T-helper 1 cell (primary cell): ENCODE results near the gene HMHB1.
A peak's percentile ranks its signal among the peaks of the same experiment; 100 is the strongest.

Experiments used
- DNase-seq, 5 donors: peaks; one replicate each; pipeline ENCODE4 v3.0.0-alpha.2; 2012 to 2020
- total RNA-seq, 4 donors: gene quantifications; one replicate each; lab custom pipeline; 2026; lab: John Stamatoyannopoulos, UW

HMHB1 gene
- total RNA-seq, result 0 reads per million in 4 donors

DNA sequence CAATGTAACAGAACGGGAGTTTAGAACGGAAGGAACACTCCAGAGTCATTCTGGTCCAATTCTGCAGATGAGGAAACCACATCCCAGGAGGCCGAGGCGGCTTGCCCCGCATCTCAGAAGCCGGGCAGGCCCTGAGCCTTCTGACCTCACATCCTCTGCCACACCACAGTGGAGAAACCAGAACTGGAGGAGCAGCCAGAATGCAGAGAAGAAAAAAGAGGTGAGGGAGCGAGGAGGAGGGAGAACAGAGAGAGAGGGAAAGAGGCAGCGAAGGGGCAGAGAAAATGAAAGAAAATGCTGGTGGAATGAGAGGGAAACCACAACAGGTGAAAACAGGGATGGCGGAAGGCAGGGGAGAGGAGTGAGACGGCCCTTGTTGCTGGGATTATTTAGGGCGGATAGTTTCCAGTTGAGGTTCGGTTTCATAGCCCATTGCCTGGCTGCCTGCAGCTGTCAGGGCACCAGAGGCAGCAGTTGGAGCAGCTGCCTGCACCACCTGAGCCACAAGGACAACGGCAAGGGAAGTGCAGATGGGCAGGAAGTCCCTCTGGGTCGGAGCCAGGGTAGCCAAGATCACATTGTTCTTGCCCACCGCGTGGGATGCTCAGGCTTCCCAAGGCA is at the start of gene HMHB1:
HMHB1 (plus strand) TSS at position 77 of the 621 bp plus-strand sequence.
- peak in 1 of 5 donors; percentile 53 for DNase-seq

DNA sequence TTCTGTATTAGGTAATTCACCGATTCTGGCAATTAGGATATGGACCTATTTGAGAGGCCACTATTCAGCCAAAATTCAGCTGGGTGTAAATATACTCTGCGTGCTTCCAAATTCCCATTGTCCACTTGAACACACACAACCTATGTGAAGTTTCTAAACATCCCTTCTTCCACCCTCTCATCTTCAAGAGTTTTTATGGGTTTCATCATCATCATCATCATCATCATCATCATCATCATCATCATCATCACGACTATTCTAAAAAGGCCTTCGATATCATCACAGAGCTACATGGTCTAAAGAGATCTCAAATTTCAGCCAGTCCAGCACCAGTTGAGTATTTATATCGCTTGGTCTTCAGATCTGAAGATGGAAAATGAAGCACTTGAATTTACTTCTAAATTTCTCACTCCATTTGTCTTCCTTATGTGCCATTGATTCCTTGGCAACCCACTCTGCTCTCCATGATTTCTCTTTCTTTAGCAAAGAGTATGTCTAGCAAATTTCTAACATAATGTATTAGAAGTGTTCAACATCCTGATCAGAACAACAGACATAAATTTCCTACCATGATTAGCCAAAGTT is 49.2 kb upstream of the HMHB1 start:
- DNase-seq, result no peak

GRCh38 chr5:143767162-143767561 is 44.8 kb upstream of the HMHB1 start:
- no peak for DNase-seq

GRCh38 chr5:143769026-143769786 is 42.8 kb upstream of the HMHB1 start:
- DNase-seq, result no peak

DNA sequence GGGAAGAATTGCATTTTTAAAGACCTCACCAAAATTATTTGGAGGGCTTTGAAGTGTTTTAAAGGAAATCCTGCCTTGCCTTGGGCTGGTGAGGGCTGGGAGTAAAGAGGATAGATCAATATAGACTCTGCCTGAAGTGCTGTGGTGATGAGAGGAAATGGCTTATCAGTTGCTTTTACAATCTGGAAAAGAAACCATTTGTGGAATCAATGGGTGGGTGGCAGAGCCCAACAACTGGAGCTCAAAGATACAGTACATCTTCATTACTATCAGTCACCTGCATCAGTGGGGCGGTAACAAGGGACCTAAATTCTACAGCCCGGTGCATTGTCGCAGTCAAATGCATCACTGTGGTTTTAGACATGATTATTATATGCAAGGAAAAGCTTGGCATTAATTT is 41.5 kb upstream of the HMHB1 start:
- no peak for DNase-seq

DNA sequence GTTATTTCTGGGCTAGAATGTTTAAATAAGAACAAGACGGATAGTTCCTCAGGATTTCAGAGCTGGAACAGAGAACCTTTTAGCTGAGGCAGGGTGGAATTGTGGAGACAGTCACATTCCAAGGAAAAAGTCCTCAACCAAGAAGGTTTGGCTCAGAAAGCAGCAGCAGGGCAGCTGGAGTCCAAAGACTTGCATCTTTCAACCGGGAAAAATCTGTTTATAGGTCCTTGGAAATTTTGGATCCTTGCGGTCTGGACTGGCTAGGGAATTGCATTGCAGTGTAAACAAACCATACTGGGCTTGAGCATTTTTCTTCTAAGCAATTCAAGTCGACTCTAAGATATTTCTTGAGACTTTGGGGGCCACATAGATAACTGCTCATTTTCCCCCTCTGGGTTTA is 40.8 kb upstream of the HMHB1 start:
- DNase-seq, result no peak

DNA sequence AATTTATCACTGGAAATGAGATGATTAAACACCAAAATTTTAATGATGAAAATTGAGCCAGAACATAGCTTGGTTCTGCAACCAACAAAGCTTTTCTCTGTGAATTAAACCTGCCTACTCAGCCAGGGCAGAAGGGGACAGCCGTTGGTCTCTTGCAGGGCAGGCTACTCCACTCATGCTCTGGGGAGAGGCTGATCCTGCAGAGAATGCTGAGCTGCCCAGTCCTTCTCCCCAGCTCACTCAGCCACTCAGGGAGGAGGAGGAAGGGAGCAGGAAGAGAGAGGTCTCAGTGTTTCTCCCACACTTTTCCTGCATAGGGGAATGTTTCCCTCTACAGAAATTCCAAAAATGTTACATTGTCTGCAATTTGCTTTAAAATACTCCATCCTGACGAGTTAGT is 40.4 kb upstream of the HMHB1 start:
- DNase-seq, result no peak

GRCh38 chr5:143772621-143773020 is 39.3 kb upstream of the HMHB1 start:
- no peak for DNase-seq

DNA sequence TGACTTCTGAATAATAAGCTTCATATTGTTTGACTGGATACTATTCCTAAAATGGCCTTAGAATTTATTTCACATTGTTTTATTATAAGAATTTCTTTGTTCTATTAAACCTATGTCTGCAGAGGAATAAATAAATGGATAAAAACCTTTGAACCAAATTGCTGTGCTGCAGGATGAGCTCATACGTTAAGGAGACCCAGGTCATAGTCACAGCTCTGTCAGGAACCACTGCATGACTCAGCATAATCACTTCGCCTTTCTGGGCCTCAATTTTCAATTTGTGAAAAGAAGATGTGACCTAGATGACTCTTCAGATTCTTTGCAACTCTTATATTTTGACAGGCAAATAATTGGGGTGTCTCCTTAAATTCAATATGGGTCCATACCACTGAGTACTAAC is 36.7 kb upstream of the HMHB1 start:
- DNase-seq, result peak in 1 of 5 donors; percentile 59

- no peak for DNase-seq
Measured at GRCh38 chr5:143776951-143777350, 35.0 kb upstream of the HMHB1 start.

DNA sequence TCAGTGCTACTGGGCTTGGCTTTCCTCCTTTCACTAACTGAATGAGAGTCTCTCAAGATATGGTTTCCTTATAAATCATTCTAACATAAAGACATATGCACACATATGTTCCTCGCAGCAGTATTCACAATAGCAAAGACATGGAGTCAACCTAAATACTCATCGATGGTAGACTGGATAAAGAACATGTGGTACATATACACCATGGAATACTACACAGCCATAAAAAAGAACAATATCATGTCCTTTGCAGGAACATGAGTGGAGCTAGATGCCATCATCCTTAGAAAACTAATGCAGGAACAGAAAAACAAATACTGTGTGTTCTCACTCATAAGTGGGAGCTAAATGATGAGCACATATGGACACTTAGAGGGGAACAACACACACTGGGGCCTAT is 32.5 kb upstream of the HMHB1 start:
- no peak for DNase-seq

- DNase-seq, result no peak
Measured at GRCh38 chr5:143781993-143782520, 29.9 kb upstream of the HMHB1 start.

DNA sequence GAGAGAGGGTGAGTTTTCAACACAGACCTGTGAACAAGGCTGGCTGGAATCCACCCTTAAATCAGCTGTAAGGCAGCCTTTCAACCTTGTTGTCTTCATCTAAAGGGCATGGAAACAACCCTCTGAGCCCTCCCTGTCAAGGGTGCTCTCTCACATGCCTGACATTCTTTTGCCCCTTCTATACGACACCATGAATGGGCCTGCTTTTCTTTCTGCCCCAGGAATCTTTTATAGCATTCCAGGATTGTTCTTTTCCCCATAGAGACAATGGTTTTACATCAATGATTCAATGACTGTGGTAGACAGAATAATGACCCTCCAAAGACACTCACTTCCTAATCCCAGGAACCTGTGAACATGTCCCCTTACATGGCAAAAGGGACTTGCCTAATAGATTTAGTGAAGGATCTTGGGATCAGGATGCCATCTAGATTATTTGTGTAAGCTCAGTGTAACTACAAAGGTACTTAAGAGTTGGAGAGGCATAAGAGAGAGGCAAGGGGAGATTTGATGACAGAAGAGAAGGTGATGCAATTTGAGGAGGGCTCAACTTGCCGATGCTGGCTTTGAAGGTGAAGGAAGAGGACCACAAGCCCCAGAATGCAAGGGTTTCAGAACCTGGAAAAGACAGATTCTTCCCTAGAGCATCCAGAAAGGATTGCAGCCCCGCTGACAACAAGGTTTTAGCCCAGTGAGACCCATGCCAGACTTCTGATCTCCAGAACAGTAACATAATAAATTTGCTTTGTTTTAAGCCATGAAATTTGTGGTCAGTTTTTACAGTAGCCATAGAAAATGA is 29.2 kb upstream of the HMHB1 start:
- no peak for DNase-seq

- DNase-seq, result no peak
Measured at GRCh38 chr5:143788401-143788800, 23.6 kb upstream of the HMHB1 start.

DNA sequence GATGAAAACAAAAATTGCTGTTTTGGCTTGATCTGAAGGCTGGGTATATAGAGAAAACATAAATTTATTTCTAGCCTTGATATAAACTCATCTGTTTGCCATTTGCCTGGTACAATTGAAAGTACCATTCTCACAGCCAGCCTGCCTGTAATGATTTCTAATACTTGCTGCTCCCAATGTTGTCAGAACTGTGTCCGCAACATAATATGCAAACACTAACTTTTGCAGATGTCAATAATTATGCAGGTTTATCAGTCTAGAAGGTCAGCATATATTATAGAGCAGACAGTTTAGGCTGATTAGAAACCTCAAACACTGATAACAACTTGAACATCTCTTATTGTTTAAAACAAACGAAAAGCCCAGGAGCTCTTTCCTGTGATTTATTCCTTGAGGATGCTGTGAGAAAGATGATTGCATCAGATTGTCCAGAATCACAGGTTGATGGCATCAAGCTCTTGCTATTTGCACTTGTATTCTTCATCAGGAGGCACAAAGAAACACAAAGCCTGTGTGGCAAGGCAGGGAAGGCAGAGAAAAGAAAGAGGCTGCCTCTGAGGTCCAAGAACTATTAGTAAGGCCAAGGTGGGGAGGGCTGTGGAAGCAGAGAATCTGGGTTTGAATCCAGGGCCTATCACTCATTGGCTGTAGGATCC is 21.4 kb upstream of the HMHB1 start:
- DNase-seq, result no peak

GRCh38 chr5:143791848-143792731 is 19.9 kb upstream of the HMHB1 start:
- DNase-seq, result no peak

- DNase-seq, result no peak
Measured at GRCh38 chr5:143793249-143793648, 18.7 kb upstream of the HMHB1 start.

DNA sequence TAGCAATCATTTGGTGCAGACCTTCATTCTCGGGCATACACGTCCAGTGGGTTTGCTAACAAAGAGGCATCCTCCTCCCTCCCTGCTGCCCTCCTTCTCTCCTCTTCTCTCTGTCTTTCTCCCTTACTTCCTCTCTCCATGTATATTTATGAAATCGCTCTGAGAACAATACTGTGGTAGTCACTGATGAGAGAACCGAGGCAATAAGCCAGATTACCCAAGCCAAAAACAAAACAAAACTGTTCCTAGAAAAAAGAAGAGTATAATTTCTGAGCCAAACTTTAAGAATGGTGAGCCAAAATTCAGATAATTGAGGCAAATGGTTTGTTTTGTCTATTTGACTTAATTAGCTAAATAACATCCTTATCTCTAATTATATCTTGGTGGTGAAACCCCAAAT is 15.8 kb upstream of the HMHB1 start:
- DNase-seq, result no peak

- DNase-seq, result no peak
Measured at GRCh38 chr5:143796753-143797152, 15.2 kb upstream of the HMHB1 start.

- DNase-seq, result no peak
Measured at GRCh38 chr5:143800715-143801114, 11.2 kb upstream of the HMHB1 start.

- no peak for DNase-seq
Measured at GRCh38 chr5:143801252-143801939, 10.6 kb upstream of the HMHB1 start.
